ENCODE results near the gene PNPO.

Gene PNPO

DNA sequence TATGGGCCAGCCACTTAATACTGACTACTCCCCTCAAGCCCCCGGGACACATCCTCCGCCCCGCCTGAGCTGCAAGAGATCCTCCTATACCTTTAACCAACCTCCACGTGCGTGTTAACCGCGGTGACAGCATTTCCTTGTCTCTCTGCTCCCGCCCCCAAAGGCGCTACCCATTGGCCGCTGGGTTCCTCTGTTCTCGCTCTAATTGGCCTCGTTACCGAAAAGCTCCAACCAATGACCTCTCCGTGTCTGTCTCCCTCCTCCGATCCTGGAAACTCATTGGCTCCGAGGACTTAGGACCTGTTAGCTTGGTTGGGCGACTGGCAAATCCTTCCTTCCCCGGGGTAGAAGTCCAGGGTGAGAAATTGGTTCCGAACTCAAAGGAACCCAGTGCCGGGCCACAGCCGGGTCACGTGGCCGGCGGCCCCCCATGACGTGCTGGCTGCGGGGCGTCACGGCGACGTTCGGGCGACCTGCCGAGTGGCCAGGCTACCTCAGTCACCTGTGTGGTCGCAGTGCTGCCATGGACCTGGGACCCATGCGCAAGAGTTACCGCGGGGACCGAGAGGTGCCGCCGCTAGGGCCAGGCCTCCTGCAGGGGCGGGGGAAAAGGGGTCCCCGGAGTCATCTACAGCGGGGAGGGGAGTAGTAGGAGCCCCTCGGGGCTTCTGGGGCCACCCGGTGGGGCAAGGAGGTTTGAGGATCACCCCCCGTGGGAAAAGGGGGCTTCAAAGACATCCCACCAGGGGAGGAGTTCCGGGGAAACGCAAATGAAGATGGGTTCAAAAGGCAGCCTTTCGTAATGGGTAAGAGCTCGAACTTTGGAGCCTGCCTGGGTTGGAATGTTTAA lies at the start of gene PNPO:
PNPO (plus strand) TSS at position 326 of the 850 bp plus-strand sequence; CDS start at position 431, 105 bp downstream.
- H3K4me3 ChIP-seq (ENCODE audit: low read depth, low read length), result peak within 1 kb of the TSS; percentile 30

DNA sequence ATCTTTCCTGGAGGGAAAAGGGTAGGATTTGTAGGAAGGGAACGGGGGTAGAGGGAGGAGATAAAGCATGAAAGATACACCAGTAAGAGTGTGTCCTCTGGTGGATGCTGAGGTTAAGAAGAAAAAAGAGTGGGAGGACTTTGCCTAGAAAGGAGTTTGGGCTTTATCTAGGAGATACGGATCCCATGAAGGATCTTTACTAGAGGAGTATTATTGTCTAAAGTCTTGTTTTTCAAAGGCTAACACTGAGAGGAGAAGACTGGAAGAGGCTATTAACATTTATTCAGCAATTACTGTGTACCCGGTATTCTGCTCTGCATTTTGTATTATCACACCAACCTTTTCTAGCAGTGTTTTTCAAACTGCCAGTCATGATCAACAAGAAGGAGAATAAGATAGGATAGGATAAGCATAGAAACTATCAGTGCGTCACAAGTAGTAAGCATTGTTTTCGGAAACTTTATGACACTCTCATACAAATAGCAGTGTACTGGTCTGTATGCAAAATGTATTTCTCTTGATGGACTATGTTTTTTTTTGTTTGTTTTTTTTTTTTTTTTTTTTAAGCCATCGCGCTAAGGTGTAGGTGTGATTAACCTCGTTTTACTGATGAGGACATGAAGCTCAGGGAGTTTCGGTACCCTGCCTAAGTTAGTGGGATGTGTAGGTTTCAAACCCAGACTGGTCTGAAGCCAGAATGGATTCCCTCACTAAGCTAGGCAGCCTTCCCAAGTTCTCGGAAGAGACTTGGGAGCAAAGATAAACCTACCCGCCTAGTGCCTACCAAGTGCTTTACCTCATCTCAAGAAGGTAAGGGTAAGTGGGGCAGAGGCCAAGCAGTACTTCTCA lies 46.6 kb upstream of the PNPO start:
- H3K4me3 ChIP-seq (ENCODE audit: low read depth, low read length), result peak overlapping the region; percentile 84

DNA sequence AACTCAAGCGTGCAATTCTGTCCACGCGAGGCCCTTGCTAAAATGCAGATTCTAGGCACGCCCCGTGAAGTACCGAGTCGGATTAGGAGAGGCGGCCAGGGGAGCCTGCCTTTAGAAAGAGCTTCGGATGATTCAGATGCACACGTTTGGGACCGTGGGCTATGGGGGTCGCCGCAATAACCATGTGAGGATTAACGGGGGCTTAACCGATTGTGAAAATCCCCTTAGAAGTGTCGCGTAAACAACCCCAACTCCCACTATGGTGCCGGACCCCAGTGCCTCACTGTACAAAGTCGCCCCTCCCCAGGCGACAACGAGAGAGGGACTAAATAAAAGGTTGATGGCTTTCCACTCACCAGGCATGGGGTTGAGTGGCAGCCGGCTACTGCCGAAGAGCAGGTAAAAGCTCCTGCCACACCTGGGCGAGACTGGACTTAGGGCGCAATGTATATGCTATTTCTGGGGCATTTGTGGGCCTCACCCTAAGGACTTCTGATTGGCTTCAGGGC lies 46.0 kb upstream of the PNPO start:
- peak overlapping the region; percentile 84 for H3K4me3 ChIP-seq (ENCODE audit: low read depth, low read length)

DNA sequence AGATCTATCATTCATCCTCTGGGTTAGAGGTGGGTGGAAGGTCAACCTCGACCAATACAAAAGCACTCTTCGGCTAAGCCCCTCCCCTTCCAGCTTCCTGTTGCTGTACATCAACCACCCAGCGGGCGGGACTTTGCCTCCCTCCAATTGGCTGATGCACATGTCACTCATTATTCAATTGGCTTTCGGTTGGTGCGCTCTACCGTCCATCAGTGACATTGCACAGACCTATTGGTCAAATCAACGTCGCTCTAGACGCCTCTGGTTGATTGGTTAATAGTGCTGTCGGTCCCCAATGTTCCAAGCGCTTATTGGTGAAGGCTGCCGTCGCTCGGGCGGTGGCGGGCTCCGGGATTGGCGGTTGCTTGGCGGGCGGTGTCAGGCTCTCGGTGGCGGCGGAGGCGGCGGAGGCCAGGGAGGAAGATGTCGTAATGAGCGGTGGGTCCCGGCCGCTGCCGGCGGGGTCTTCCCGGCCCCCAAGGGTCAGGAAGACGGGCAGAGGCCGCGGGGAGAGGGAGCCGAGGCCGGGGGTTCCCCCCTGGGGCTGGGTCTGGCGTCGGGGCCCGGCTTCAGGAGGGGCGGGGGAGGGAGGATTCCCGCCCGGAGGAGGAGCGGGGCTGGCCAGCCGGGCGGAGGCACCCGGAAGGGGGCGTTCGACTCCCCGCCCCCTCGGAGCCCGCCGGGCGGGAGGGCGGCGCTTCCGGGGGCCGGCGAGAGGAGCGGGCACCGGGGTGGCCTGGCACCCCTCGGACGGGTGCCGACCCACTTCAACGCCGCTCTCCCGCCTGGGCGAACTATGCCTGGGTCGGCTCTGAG lies 45.3 kb upstream of the PNPO start, which contains the start of gene SP2:
SP2 (plus strand) TSS at position 381 of the 816 bp plus-strand sequence; CDS start at position 432, 51 bp downstream.
- H3K4me3 ChIP-seq (ENCODE audit: low read depth, low read length), result peak within 1 kb of the TSS; percentile 89

DNA sequence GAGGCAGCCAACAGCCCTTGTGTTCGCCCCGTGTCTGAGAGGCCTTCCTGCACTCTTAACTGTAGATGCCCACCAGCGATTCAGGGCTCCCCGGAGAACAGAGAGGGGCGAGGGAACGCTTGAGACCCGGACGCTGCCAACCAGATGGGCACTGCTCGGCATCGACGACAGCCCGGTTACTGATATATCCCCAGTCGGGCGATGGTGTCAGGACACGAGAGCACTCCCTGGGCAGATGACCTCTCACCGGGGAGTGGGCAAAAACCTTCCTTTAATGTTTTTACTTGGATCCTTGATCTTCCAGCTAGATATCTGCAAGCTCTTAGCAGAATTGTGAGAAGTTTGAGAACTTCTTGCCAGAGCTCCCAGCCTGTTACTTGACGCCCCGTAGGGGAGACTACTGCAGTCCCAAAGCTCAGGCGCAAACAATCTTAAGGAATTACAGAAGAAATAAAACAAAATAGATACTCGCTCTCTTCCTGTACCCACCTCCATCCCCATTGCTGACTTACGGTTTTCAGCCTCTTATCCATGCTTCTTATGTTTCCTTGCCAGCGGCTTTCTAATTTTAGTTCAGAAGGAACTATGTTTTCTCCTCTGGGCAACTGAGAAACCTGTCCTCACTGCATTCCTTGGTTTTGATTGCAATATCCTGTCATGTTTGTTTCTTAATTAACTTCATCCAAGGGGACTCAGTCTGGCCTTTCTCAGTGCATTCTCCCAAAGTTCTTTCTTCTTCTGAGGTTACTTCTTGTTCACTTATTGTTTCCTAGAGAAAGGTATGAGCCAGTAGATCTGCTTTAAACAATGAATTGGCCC lies 44.5 kb upstream of the PNPO start:
- H3K4me3 ChIP-seq (ENCODE audit: low read depth, low read length), result peak overlapping the region; percentile 89

DNA sequence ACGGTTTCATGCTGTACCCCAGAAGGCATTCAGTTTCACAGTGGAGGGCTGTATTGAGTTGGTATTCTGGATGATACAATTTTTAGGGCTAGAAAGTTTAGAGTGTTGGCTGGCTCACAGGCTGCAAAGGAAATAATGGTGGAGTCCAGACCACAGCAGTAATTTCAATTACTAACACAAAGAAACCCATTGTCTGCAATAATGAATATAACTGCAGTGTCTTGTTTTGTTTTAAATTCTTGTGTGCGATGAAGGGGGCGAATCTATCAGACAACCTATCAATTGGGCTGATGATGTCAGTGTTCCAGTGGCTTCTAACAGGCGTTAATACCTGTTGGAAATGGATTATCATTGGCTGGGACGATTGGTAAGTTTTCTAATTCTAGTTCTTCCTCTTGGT lies 43.8 kb upstream of the PNPO start:
- no peak overlapping the region for H3K4me3 ChIP-seq (ENCODE audit: low read depth, low read length)

DNA sequence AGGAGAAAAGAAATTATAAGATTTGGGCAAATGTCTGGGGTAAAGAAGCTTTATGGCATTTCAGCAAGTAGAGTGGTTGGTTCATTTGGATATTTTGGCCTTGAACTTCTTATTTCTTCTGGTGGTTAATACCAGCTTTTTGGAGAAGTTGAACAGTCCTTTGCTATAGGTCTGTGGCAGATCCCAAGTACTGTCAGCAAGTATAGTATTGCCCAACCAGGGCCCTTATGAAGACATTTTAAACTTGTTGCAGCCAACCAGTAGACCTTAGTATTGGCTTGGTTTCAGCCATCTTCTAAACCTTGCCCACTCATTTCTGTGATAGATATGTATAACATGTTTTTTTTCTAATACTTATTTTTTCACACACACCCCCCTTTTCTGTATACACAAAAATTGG lies 43.1 kb upstream of the PNPO start:
- no peak overlapping the region for H3K4me3 ChIP-seq (ENCODE audit: low read depth, low read length)

DNA sequence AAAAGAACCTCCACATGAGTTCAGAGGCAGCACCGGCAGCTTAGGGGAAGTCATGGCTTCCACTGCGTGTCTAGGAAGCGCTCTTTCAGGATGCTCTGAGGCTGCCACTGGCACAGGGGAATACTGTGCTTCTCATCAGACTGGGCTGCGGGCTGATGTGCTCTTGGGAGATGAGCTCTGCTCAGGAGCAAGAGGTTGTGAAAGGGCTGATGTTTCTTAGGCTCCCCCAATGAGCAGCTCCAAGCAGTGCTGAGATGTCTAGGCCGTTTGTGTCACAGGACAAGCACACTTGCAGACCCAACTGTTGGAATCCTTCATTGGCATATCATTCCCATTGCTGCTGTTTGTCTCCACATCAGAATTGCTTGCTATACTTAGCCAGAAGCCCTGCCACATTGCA lies 41.7 kb upstream of the PNPO start:
- no peak overlapping the region for H3K4me3 ChIP-seq (ENCODE audit: low read depth, low read length)

DNA sequence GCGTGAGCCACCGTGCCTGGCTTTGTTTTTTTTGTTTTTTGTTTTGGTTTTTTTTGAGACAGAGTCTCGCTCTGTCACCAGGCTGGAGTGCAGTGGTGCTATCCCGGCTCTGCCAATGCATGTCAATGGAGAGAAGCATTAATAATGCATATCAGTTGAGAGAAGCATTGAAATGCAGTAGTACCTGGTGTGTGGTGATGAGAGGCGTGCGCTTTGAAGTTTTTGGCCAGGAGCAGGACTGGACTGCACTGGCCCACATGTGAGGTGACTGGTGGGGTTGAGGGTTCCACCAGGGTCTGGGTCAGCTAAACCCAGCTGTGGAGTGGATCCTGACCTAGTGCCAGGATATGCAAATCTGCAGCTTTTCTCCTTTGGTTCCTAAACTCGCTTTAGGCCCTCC lies 39.9 kb upstream of the PNPO start:
- no peak overlapping the region for H3K4me3 ChIP-seq (ENCODE audit: low read depth, low read length)

DNA sequence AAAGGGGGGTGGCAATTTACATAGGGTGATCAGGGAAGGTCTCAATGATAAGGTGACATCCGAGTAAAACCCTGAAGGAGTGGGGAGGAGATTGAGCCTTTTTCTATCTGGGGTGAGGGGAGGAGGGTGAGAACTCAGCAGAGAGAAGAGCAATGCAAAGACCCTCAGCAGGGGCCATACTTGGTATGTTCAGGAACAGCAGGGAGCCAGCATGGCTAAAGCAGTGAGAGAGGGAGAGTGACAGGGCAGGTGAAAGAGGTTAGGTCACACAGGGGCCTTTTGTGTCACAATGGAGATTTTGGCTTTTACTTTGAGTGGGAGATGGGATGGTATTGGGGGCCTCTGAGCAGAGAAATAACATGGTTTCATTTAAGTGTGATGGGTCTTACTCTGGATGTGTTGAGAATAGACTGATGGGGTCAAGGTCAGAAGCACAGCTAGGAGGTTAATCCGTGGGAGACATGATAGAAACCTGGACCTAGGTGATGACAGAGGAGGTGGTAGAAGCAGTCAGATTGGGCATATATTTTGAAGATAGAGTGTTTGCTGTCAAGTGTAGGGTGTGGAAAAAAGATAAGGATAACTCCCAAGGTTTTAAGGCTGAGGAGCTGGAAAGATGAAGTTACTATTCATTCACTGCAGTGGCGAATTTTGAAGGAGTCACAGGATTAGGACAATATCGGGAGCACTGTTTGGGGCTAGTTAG lies 39.2 kb upstream of the PNPO start:
- no peak overlapping the region for H3K4me3 ChIP-seq (ENCODE audit: low read depth, low read length)

DNA sequence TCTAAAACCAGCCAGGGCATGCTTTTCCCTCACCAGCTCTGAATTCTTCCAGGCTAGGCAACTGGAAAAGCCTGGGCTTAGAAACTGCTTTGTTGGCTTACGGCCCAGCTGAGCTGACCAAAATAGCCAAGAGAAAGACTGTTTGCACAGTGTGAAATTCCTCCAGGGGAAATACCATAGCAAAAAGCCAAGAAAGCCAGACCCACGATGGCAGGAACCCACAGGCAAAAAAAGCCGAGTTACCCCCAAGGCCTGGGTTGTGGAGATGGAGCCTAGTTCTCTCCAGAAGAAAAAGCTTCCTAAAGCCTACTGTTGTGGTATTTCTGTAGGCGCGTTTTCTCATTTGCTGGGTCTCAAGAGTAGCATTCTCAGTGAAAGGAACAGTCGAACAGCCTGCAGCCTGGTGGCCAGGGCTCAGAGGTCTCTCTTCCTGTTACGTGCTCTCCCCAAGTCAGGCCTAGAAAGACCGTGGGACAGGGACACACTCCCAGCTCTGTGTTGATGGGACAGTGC lies 36.1 kb upstream of the PNPO start:
- no peak overlapping the region for H3K4me3 ChIP-seq (ENCODE audit: low read depth, low read length)

DNA sequence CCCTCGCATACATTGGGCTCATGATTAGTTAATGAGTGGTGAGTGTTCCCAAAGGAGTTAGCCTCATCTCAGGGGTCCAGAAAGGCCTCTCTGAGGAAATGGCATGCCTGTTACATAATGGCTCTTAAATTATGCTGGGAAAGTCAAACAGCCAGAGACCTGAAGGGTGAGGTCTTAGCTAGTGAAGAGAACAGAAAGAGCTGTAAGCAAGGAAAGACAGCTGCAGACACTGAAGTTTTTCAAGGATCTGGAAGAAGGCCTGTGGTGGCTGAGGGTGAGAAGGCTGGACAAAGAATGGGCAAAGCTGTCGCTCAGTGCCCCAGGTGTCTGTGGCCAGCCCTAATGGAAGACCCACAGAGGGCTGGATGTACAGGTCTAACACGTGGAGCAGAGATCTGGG lies 34.9 kb upstream of the PNPO start:
- no peak overlapping the region for H3K4me3 ChIP-seq (ENCODE audit: low read depth, low read length)

DNA sequence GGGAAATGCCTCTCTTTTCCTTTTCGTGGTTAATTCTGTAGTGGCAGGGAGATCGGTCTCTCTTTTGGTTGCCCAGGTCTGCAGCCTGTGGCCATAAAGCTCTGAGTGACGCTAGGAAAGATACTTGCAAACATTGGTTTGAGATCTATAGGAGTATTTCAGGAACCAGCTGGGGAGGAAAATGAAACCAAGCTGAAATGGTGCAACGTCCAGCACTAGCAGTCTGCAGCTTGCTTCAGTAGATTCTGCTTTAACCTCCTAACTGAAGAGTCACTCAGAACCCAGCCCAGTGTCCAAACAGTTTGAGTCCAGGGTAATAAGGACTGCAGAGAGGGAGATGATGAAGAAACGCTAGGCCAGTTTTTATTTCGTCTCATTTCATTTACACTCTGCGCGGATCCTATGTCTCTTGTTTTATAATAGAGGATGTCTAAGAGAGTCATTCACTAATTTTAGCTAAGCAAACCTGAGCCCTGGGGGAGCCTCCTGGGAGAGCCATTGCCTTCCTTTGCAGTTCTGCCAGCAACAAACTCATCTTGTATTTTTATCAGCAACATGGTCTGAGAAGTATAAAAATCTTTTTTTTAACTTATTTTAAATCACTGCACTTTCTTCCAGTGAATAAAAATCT lies 33.3 kb upstream of the PNPO start:
- H3K4me3 ChIP-seq (ENCODE audit: low read depth, low read length), result no peak overlapping the region

DNA sequence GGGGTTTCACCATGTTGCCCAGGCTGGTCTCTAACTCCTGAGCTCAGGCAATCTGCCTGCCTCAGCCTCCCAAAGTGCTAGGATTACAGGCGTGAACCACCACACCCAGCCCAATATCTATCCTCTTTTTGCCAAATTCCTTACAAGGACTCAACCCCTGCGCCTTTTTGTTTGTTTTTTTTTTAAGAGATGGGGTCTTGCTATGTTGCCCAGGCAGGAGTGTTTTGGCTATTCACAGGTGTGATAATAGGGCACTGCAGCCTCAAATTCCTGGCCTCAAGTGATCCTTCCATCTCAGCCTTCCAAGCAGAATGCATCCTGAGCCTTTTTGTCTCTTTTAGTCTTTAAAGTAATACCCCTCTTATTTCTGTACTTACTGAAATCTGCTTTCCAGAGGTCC lies 28.3 kb upstream of the PNPO start:
- no peak overlapping the region for H3K4me3 ChIP-seq (ENCODE audit: low read depth, low read length)

DNA sequence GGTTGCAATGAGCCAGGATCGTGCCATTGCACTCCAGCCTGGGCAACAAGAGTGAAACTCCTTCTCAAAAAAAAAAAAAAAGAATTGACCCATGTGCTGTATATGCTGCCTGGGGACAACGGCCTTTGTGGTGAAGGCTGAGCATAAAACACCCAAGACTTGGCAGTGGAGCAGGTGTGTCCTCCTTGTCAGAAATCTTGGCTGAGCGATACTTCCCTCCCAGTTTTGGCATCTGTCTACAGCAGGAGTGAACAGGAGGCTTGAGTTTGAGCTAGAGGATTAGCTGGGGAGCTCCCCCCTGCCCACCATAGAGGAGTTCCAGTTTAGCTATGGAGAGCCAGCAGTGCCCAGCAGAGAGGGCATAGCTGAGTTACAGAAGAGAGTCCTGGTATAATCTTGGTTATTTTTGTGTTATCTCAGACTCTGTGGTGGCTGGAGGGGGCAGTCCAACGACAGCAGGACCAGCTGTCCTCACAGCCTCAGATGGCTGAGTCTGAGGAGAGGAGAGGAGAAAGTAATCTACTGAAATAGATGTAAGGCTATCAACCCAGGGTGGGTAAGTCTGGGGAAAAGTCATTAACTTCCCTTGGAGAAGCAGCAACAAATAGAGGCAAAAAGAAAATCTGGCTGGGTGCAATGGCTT lies 26.9 kb upstream of the PNPO start:
- H3K4me3 ChIP-seq (ENCODE audit: low read depth, low read length), result no peak overlapping the region

DNA sequence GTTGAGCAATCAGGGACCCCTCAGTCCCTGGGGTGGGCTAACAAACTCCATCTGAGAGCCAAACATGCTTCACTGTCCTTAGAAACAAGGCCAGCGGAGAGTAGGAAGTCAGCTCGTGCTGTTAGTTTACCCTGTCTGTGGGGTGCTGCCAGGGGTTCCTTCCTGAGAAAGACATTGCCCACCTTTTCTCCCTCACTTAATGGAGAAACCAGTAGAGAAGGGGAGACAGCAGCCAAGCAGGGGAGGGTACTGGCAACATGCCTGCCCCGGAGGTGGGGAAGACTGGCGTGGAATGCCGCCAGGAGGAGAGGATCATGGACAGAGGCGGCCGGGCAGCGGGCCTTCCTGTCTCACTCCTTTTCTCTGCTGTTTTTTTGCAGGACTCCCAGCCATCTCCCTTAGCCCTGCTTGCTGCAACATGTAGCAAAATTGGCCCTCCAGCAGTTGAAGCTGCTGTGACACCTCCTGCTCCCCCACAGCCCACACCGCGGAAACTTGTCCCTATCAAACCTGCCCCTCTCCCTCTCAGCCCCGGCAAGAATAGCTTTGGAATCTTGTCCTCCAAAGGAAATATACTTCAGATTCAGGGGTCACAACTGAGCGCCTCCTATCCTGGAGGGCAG lies 25.5 kb upstream of the PNPO start:
- no peak overlapping the region for H3K4me3 ChIP-seq (ENCODE audit: low read depth, low read length)

DNA sequence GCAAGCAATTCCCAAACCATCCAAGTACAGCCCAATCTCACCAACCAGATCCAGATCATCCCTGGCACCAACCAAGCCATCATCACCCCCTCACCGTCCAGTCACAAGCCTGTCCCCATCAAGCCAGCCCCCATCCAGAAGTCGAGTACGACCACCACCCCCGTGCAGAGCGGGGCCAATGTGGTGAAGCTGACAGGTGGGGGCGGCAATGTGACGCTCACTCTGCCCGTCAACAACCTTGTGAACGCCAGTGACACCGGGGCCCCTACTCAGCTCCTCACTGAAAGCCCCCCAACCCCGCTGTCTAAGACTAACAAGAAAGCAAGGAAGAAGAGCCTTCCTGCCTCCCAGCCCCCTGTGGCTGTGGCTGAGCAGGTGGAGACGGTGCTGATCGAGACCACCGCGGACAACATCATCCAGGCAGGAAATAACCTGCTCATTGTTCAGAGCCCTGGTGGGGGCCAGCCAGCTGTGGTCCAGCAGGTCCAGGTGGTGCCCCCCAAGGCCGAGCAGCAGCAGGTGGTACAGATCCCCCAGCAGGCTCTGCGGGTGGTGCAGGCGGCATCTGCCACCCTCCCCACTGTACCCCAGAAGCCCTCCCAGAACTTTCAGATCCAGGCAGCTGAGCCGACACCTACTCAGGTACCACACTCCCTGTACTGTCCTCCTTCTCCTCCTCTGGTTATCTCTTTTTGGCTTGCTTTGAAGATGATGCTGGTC lies 24.7 kb upstream of the PNPO start:
- H3K4me3 ChIP-seq (ENCODE audit: low read depth, low read length), result no peak overlapping the region

All from iPS-11a (cell line).